GM12892 (cell line): ENCODE results near the gene OR51B5.

Experiments used
- POLR2A ChIP-seq: IDR thresholded peaks from 2 replicates; pipeline ENCODE4 v1.6.1; 2011; ENCODE audit warnings: low read depth, low read length, control low read depth
- POLR2AphosphoS5 ChIP-seq: IDR thresholded peaks from 2 replicates; pipeline ENCODE4 v1.6.1; 2011; ENCODE audit warnings: low read depth, low read length, control low read depth
- TAF1 ChIP-seq: IDR thresholded peaks from 2 replicates; pipeline ENCODE4 v1.6.1; 2011; ENCODE audit warnings: low read depth, mild to moderate bottlenecking, control low read depth, low read length, borderline replicate concordance

- TF ChIP-seq POLR2AphosphoS5 (no peak), POLR2A (no peak), TAF1 (no peak)
These were observed 41.0 kb upstream of the OR51B5 start for GRCh38 chr11:5384335-5384734.
